Measurements from ENCODE around the gene SGMS2.
A peak's percentile ranks its signal among the peaks of the same experiment; 100 is the strongest.

SGMS2 gene

DNA sequence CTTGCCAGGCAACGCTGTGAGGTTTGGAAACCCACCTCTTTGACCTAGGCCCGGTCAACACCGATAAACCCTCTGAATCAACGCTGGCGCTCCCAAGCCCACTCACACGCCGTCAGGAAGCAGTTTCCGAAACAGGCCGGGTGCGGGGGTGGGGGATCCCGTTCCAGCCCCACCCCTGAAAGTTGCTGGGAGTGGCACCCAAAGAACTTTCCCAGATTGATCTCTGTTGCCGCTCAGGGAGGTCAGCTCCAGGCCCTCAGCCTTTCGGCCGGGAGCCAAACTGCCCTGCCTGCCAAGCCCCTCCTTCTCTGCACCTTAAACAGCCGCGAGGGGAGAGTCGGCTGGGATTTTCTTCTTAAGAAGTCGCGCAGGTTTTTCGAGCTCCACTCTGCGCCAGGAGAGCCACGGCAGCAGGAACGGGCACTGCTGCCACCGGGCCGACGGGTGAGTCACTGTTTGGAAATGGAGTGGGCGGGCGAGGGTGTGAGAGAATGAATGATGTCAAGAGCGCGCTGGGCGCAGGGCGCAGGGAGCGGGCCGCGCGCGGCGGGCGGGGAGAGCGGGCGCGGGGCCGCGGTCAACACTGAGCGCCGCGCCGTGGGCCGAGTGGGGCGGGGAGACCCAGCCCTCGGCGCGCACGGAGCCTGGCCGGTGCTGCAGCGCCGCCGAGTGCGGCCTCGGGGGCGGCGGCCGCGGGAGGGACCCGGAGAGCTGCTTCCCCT is at the start of gene SGMS2:
Gene SGMS2 (plus strand): TSS at position 583 of the 722 bp plus-strand sequence. CDS start 70,622 bp downstream, outside the sequence.
- no peak for TF ChIP-seq CTCF (IDR thresholded peaks at IDR 0.05; ENCODE audit: low read depth, low read length, missing control alignments)
- Histone ChIP-seq H3K27ac (peak within 1 kb of the TSS; percentile 75), H3K27me3 (replicated peaks) (no peaks in the 10 kb centered on the region), H3K4me3 (ENCODE audit: low read depth, low read length) (peak within 1 kb of the TSS; percentile 79), H3K36me3 (replicated peaks) (no peaks in the 10 kb centered on the region)
- DNase-seq: peak; percentile 86
- in situ Hi-C loops (cut with HindIII; ENCODE audit: low pct_ligation_motif_present, low sequenced_read_pairs): no loop called here

- no peak overlapping the region for H3K4me3 ChIP-seq (ENCODE audit: low read depth, low read length)
- in situ Hi-C loops (cut with HindIII; ENCODE audit: low pct_ligation_motif_present, low sequenced_read_pairs): no loop called here
- no peak for DNase-seq
- no peak for TF ChIP-seq CTCF (IDR thresholded peaks at IDR 0.05; ENCODE audit: low read depth, low read length, missing control alignments)
- H3K27ac ChIP-seq: no peak overlapping the region
- H3K27me3 ChIP-seq (replicated peaks): no peaks in the 10 kb centered on the region
- H3K36me3 ChIP-seq (replicated peaks): no peaks in the 10 kb centered on the region
Measured at GRCh38 chr4:107777890-107778289, 46.8 kb upstream of the SGMS2 start.

DNA sequence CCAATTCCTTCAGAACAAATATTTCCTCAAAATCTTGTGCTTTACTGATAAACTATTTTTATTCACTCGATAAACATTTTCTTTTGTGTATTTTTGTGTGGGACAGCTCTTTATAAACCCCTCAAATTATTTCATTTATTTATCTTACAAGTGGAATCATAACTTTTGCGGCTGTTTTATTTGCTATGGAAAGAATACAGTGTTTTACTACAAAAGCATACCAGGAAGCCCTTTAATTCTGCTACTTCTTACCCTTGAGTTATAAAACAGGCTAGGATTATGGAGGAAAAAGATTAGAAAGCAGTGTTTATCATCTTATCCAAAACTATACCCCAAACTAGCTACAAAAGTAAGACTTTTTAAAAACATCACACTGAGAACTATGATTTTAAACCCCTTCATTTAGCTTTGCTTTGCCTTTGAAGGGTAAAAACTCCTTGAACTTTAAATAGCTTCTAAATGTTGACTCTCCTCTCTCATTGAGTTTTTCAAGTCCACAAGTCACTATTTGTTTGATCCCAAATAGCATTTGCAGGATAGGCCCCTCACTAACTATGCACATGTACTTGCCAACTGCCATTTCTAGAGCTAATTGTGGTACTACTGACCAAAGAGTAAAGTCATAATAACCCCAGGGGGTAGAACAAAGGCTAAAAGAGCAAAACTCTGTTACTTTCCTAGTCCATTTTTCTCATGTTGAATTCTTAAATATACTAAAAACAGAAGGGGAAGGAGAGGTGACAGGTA is 45.8 kb upstream of the SGMS2 start:
- Histone ChIP-seq H3K4me3 (ENCODE audit: low read depth, low read length) (no peak overlapping the region), H3K27ac (no peak overlapping the region), H3K27me3 (replicated peaks) (no peaks in the 10 kb centered on the region), H3K36me3 (replicated peaks) (no peaks in the 10 kb centered on the region)
- no peak for DNase-seq
- TF ChIP-seq CTCF (IDR thresholded peaks at IDR 0.05; ENCODE audit: low read depth, low read length, missing control alignments): no peak
- in situ Hi-C loops (cut with HindIII; ENCODE audit: low pct_ligation_motif_present, low sequenced_read_pairs): no loop called here

DNA sequence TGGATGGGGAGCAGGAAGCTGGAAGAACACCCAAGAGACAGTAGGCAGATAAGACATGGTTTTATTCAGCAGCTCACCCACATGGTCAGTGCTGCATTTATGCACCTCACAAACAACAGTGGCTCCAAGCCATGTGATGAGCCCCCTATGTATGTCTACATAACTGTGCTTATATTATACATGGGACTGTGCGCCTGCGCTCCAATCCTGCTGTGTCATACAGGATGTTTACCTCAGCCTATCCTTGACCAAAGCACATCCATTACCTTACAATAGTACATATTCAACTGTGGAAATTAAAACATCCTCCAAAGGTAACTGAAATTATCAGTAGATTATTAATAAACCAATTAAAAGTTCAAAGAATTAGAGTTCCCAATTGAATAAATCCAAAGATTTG is 44.1 kb upstream of the SGMS2 start:
- in situ Hi-C loops (cut with HindIII; ENCODE audit: low pct_ligation_motif_present, low sequenced_read_pairs): no loop called here
- no peak overlapping the region for H3K27ac ChIP-seq
- no peaks in the 10 kb centered on the region for H3K36me3 ChIP-seq (replicated peaks)
- TF ChIP-seq CTCF (IDR thresholded peaks at IDR 0.05; ENCODE audit: low read depth, low read length, missing control alignments): no peak
- DNase-seq: no peak
- no peaks in the 10 kb centered on the region for H3K27me3 ChIP-seq (replicated peaks)
- no peak overlapping the region for H3K4me3 ChIP-seq (ENCODE audit: low read depth, low read length)

- in situ Hi-C loops (cut with HindIII; ENCODE audit: low pct_ligation_motif_present, low sequenced_read_pairs): no loop called here
- Histone ChIP-seq H3K36me3 (replicated peaks) (no peaks in the 10 kb centered on the region), H3K27me3 (replicated peaks) (no peaks in the 10 kb centered on the region), H3K27ac (no peak overlapping the region), H3K4me3 (ENCODE audit: low read depth, low read length) (no peak overlapping the region)
- no peak for DNase-seq
- TF ChIP-seq CTCF (IDR thresholded peaks at IDR 0.05; ENCODE audit: low read depth, low read length, missing control alignments): no peak
Measured at GRCh38 chr4:107791902-107792301, 32.8 kb upstream of the SGMS2 start.

Data from brain microvascular endothelial cell (primary cell).